NCI-H1105 (cell line): ENCODE data around the gene CHST14.

Experiments
- DNase-seq: peaks from one replicate; lab custom pipeline; 2025; lab: John Stamatoyannopoulos, UW

Gene CHST14

GRCh38 chr15:40470423-40471104, at the start of gene CHST14:
TSS of gene CHST14 (plus strand) at chr15:40470984. CDS start at chr15:40471214, 230 bp downstream.
- DNase-seq, result peak; percentile 44

DNA sequence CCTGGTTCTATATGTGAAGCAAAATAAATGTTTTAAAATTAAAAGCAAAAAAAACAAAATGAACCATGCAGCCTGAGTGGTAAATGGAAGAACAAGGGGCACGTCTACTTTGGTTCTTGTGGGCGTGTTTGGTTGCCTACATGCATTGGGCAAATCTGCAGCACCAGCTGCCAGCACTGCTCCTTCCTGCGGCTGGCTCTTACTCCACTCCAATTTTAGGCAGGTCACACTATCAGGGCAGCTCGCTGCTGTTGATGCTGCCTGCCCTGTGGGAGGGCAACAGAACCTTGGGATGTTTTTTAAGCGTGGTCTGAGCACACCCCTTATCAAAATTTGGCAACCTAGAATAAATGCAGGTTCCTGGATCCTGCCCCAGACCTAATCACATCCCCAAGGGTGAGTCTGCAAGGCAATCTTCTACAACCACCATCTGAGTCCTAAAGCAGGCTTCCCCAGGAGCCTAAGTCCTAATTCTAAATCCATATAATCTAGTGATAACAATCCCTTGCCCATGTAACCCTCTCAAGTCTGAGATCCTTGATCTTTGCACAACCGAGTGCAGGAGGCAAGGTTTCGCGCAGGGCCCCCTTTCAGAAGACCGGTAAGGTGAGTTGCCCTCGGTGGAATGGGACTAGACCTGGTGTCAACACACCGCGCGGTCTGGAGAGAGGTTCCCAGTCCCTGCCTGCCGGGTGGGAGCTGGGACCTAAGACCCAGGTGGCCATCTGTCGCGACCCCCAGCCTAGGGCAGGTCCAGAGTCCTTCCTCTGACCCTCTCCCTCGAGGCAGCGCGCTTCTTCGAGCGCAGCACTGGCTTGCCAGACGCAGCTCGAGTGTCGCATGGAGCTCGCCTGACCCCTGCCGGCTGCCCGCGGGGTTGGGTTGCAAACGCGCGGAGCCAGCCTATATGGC, 49.3 kb upstream of the CHST14 start:
- DNase-seq, result no peak

DNA sequence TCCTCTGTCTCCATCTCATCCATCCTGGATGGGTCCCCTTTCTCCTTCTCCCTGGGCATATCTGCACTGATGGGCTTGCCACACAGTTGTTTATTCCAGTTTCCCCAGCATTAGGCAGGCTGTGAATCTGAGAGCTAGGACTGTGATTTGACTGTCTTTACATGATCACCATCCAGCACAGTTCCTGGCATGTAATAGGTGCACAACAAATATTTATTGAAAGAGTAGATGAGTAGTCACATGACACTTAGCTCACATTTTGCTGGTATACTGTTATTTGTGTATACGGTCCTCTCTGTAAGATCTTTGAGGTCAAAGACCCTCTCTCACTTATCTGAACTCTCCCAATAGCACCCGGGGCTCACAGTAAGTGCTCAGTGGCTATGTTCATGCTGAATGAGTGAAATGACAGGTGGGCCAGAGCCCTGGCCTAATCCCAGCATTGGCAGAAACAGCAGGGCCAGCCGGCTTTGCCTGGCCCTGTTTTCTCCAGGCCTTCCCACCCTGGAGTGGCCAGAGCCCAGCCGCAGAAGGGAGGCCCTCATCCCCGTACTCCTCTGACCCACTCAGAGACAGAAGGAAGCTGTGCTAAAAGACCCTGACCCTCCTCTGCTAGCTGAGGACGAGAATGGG, 46.2 kb upstream of the CHST14 start:
- no peak for DNase-seq

DNA sequence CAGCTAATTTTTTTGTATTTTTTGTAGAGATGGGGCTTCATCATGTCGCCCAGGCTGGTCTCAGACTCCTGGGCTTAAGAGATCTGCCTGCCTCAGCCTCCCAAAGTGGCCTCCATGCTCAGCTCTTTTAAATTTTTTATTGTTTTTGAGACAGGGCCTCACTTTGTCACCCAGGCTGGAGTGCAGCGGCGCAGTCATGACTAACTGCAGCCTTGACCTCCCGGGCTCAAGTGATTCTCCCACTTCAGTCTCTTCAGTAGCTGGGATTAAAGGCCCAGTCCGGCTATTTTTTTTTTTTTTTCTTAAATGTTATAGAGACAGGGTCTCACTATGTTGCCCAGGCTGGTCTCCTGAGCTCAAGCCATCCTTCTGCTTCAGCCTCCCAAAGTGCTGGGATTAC, 45.1 kb upstream of the CHST14 start:
- DNase-seq, result no peak

- no peak for DNase-seq
Measured at GRCh38 chr15:40427188-40427587, 43.6 kb upstream of the CHST14 start.

GRCh38 chr15:40428185-40428584, 42.6 kb upstream of the CHST14 start:
- DNase-seq, result no peak

DNA sequence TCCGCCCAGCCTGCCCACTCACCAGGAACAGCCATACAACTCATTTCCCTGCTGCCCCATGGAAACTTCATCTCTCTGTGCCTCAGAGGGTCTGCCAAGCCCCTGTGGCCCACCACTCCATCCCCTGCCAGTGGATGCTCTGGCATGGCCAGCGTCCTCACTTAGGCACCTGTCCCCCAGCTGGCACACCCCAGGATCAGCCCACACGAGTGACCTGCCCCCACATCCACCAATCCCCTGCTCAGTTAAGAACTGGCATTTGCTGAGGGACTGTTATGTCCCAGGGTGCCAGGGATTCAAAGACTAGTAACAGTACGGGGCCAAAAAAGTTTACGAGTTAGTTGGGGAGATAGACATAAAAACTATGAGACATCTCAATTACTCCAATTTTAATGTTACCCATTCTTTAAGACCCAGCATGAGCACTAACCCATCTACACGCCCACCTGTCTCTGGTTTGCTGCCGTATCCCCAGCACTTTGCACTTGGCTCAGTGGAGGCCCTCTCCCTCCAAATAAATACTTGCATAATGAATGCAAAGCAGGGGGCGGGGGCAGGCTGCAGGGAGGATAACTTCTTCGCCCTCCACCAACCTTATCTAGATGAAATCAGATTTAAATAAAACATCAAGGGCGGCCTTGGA, 41.6 kb upstream of the CHST14 start:
- DNase-seq, result no peak

DNA sequence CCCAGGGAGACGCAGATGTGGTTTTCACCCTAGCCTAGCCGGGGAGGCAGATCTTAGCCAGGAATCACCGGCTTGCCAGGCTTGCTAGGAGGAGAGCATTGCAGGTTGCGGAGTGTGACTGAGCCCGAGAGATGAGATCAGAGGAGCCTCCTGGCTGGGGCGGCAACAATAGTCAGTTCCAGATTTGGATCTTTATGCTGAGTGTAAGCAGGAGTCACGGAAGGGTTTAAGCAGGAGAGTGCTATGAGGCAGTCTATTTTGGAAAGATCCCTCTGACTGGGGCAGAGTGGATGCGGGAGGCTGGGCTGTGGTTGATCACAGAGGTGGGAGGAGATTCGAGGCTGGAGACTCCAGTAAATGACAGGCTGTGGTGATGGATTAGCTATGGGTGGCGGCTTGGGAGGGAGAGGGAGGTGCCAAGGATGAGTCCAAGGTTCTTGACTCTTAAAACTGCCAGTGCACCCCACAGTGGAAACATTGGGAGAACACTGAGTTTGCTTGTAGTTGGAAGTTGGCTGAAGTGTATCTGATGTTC, 40.4 kb upstream of the CHST14 start:
- no peak for DNase-seq

DNA sequence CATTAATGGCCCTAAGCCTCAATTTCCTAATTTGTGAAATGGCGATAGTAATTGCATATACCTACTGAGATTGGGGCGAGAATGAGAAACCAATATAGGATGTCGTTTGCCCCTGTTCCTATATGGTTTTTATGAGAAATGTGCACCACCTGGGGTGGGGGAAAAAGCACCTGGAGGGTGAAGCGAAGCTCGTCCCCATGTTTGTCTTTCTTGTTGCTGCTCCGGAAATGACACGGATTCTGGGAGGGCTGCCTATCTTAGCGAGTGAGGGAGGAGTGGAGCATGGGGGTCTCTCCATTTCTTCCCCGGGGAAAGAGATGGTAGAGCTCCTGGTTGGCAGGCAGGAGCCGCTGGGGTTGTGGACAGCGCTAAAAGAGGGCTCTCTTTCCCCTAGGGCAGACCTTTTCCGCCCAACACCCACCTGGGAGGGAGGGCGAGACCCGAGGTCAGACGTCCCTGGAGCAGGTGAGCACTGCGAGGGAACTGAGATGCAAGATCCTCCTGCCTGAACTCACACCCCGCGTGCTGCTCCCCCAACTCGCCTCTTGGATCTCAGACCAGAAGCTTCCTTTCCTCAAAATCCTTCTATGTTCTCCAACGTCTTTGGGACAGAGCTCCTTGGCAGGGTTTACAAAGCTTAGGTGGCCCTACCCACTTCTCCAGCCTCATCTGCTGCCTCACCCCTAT, 35.6 kb upstream of the CHST14 start:
- no peak for DNase-seq

DNA sequence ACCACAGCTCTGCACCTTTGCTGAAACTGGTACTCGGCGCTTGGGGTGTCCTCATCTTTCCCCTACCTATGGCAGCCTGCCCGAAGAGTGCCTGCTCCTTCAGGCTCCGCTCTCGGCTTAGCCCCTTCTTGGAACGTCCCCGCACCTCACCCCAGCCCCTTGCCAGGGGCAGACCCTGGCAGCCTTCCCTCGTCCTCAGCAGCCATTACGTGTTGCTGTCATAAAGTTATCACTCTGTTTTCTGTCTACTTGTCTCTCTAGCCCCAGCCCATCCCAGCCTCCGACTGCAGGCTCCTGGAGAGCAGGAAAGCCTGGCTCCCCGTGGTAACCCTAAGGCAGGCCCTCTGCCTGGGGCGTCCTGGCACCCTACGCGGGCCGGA, 35.1 kb upstream of the CHST14 start:
- DNase-seq, result no peak

DNA sequence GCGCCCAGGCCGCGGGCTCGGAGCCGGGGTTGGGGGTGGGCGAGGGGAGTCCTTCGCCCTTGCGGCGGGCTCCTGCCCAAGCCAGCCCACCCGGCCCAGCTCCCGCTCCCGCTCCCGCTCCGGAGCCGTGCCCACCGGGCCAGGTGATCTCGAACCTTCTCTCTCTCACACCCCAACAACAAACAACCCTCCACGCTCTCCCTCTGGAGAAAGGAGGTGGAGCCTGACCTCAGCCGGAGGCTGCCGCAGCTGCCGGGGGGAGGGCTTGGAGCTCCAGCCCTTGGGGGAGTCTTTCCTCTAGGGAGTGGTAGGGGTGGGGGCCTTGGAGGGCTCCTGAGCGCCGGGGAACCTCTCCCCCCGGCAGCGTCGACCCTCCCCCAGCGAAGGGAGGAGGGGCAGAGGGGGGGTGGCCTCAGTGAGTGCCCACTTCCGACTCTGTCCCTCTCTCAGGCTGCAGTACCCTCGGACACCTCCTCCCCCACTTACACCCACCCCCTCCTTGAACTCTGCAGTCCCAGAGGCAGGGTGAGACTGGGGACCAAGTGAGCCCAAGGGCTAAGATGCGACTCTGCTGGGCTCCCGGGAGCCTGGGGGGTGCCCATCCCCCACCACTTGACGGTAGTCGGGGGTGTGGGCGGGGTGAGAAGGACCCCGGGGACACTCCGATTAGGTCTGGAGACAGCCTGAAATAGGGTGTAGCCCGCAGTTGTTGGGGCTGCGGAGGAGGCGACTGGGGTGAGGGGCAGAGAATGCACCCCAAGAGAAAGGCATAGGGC, 34.5 kb upstream of the CHST14 start:
- no peak for DNase-seq

DNA sequence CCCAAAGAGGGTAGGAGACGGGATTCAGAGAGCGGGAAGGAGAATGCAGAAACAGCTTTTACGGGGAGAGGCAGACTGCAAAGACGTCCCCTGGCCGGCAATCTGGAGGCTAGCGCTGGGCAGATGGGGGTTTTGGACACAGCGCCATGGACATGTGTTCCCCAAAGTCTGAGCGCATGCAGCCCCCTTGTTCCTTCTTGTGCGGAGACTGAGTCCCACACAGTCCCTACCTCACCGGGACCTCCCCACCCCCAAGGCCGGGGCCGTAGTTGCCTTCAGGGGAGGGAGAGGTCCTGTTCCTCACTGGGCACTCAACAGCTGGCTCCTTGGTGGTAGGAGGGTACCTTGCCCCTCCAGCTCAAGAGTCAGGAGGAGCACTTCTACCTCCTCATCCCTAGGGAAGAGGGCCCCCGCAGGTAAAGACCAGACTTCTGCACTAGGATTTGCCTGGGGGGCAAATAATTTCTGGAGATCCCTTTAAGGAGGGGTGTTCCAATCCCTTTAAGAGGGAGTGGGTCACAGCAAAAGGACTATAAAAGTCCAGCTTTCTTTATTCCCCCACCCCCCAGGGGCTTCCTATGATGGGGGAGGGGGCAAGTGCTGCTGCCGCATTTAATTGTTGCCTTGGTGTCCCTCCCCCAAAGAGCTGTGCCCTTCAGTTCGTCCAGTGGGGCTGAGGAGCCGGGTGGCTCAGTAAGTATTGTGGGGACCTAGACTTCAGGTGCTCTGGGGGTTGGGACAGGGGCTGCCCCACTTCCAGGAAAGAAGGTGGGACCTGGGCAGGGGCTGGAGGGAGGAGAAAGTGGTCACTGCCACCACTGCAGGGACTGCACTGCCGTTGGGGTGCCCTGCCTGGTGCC, 33.7 kb upstream of the CHST14 start:
- no peak for DNase-seq

DNA sequence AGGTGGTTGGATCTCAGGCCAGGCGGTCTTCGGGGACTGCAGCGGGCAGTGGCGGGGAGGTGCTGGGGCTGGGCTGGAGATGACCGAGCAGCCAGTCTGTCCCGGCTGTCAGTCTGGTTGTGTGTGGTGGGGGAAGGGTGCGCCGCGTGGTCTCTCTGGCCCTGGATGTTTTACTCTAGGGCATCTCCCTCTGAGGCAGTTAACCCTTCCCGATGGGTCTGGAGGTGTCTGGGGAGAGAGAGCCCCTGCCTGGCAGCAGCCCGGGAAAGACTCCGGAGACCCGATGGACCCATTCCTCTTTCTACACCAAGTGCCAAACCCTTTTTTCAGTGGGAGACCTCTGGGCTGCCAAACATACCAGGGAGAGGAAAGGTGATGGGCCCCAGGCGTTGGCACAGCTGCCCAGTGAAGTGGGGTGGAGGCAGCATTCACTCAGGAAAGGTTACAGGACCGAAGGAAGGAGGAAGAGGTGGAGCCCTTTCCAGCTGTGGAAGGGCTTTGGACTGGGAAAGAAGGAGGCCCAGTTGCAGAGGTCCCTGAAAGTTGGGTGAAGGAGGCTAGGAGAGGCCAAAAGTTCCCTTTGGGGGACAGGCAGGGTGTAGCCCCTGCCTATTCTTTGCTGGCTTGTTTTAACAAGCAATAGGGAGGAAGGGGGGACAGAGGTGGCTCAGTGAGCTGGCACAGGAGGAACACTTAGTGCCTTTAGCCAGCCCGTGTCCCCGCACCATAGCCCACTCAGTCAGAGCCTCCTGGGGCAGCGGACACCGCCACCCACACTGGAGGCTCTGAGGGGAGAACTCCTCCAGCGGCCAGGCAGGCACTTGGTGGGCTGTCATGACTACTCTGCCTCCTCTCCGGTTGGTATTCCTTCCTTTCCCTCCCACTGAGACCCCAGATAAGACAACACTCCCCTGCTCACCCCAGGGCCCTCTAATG, 32.8 kb upstream of the CHST14 start:
- no peak for DNase-seq

DNA sequence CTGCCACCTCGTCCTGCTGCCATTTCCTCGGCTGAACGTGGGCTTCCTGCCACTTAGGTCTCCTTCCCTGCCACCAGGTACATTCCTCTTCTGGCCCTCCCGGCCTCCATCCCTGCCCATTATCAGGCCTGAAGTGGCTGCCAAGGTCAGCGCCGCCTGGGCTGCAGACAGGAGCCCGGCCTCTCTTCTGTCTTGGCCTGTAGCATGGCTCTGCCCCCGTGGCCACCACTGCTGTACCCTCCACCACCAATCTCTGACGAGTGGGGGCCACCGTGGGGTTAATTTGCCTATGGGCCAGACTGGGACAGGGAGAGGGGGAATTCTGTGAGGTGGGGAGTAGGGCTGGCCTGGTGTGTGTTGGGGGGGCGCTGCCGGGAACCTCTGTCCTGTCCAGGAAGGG, 32.1 kb upstream of the CHST14 start:
- DNase-seq, result no peak

DNA sequence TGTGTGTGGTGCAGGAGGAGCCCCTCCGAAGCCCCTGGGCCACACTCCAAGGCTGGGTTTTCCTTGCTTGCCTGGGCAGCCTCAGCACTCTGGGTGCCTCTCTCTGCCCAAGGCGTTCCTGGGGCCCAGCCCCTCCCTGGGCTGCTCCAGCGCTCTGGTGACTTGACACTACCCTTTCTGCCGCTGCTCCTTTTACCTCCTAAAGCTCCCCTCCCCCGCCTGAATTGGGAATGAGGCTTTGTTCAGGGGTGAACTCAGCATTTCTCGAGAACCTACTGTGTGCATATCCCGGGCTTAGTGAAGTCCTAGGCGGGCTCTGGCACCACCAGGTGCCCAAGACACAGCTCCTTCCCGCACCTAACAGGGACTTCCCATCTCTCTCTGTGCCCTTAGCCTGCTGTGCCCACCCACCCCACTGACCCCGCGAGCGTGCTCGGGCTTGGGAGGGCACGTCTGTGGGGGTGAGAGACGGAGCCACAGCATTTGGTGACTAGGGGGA, 31.3 kb upstream of the CHST14 start:
- no peak for DNase-seq

- no peak for DNase-seq
Measured at GRCh38 chr15:40439960-40440742, 30.6 kb upstream of the CHST14 start.

DNA sequence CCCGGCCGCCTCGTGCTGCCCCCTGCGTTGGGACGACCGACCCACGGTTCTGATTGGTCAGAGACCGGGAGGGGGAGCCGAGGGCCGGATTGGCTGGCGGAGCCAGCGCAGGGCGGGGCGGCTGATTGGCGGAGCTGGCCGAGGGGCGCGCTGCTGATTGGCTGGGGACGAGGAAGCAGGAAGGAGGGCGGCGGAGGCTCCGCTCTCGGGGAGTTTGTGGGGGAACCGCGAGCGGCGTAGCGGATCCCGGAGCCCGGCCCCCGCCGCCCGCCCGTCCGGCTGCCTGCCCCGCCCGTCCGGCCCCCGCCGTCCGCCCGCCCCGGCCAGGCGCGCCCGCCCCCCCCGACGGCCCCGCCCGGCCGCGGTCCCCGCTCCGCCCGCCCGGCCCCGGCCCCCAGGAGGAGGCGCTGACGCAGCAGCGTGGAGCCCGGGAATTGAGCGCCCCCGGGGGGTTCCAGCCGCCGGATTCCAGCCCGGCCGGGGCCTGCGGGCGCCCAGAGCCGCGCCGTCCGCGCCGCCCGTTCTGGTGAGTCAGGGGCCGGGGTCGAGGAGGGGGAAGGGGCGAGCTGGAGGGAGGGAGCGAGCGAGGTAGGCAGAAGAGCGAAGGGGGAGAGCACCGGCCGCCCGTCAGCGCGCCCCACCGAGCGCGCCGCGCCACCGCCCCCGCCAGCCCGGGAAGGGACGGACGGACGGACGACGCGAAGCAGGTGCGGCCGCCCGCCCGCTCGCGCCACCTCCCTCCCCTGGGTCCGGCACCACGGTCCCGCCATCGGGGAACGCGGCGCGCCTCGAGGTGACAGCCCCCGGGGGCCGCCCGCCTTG, 29.8 kb upstream of the CHST14 start, which contains the start of gene BAHD1:
BAHD1 (plus strand) TSS at position 211 of the 822 bp plus-strand sequence. CDS start 17,512 bp downstream, outside the sequence.
- peak; percentile 67 for DNase-seq
